Measurements from ENCODE around the gene MYO1D.

The MYO1D gene

DNA sequence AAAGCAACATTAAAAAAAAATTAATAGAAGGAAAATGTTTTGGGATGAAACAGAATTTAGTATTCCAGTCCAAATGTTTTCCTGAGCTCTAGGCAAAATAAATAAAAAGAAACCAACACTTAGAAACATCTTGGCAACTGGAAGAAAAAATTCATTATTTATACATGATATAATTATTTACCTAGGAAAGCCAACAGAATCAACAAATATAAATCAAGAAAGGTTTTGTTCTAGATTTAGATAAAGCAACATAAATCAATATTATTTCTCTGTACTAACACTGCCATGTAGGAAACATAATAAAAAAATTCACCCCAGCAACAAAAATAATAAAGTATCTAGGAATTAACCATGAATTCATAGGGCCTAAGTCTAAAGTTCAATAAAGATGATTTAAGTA is 167.4 kb downstream of the MYO1D start:
- peaks cover 13% of the 10 kb centered on the region for H3K36me3 Mint-ChIP-seq
- no peaks in the 10 kb centered on the region for H3K27me3 Mint-ChIP-seq
- no peaks in the 10 kb centered on the region for H3K9me3 Mint-ChIP-seq (ENCODE audit: low read depth)
- no peaks in the 10 kb centered on the region for H3K4me1 Mint-ChIP-seq (ENCODE audit: low read depth)
- H3K27ac Mint-ChIP-seq, result no peak overlapping the region
- H3K4me3 Mint-ChIP-seq, result no peak overlapping the region

DNA sequence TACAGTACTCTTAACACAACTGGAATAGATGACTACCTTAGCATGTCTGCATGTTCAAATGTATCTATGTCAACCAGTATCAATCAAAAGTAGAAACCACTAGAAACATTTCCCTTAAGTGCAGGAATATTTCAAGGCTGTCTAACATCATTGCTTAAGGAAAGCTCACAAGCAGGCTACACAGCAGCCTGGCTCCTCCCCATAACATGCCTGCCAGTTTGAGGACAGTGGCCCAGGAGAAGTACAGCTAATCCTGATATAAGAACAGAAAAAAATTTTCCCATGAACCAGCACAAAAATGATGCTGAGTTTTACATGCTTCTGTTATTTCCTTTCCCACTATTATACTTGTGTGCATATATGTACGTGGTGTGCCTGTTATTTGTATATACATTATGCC is 175.1 kb downstream of the MYO1D start:
- H3K4me1 Mint-ChIP-seq (ENCODE audit: low read depth), result no peaks in the 10 kb centered on the region
- H3K36me3 Mint-ChIP-seq, result peaks cover 1% of the 10 kb centered on the region
- H3K9me3 Mint-ChIP-seq (ENCODE audit: low read depth), result no peaks in the 10 kb centered on the region
- H3K4me3 Mint-ChIP-seq, result no peak overlapping the region
- H3K27me3 Mint-ChIP-seq, result no peaks in the 10 kb centered on the region
- H3K27ac Mint-ChIP-seq, result no peak overlapping the region

DNA sequence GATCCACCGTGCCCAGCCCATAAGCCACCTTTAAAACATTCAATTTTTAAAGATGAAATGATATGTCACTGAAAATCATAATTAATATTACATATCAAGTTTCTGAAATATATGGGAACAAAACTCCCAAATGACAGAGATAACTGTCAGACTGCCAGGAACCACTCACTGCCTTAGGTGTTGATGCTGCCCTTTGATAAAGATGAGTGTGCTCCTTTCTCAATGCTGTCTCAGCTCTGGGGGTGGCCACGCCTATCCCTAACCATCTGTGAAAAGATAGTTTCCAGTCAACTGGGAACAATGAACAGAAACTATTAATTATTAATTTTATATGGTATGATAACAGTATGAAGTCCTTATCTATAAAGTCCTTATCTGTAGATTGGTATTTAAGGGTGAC is 177.7 kb downstream of the MYO1D start:
- no peak overlapping the region for H3K27ac Mint-ChIP-seq
- no peaks in the 10 kb centered on the region for H3K4me1 Mint-ChIP-seq (ENCODE audit: low read depth)
- no peaks in the 10 kb centered on the region for H3K9me3 Mint-ChIP-seq (ENCODE audit: low read depth)
- H3K27me3 Mint-ChIP-seq, result no peaks in the 10 kb centered on the region
- H3K4me3 Mint-ChIP-seq, result no peak overlapping the region
- H3K36me3 Mint-ChIP-seq, result no peaks in the 10 kb centered on the region

DNA sequence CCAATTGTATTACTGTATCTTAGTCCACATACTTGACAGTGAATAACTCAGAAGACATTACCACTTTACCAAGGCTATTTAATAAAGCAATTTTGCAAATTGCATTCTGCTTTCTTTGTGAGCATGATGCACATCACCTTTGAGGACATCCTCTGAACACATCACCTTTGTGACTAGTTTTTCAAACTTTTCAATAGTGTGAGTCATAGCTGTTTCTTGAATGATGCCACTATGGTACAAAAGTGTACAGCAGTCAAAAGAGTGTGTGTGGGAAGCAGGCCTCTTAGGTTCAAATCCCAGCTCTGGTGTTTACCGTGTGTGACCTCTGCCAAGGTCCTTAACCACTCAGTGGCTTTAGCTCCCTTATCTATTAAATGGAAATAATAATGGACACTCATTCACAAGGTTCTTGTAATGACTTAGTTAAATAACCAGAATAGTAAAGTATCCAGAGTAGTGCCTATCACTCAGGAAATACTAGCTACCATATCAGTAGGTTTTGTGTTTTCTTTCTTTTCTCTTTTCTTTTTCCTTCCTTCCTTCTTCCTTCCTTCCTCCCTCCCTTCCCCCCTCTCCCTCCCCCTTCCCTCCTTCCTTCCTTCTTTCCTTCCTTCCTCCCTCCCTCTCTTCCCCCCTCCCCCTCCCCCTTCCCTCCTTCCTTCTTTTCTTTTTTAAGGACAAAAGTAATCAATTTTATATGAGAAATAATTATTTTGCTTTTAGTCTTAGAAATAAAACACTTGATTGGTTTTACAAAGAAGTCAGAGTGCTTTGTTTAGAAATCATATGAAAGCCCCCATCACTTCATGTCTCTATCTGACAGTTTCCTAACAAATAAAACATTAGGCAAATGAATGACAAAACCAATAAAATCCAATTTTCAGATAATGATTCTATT is 178.9 kb downstream of the MYO1D start:
- H3K27me3 Mint-ChIP-seq, result no peaks in the 10 kb centered on the region

DNA sequence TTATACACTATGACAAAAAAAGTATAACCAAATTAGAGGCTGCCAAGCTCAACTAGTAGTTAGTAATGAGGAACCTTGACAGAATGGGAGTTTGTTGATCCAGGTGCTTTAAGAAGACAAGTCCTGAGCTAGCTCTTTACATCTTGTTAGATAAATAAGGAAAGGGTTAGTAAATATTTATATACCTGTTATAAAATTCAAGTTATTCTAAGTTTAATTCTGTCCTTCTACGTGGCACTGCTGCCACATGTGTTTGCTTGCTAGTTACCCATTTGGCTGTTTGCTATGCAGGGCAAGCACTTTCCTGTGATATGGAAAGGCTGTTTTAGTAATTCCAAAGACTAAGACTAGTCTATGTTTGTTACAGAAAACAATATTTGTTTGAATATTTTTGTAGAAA is 180.5 kb downstream of the MYO1D start:
- Mint-ChIP-seq H3K4me3 (no peak overlapping the region), H3K36me3 (no peaks in the 10 kb centered on the region), H3K27me3 (no peaks in the 10 kb centered on the region), H3K4me1 (ENCODE audit: low read depth) (no peaks in the 10 kb centered on the region), H3K27ac (no peak overlapping the region), H3K9me3 (ENCODE audit: low read depth) (no peaks in the 10 kb centered on the region)

More for the DNA sequence above, 178.9 kb downstream of the MYO1D start:
- Mint-ChIP-seq H3K4me1 (ENCODE audit: low read depth) (no peaks in the 10 kb centered on the region), H3K36me3 (no peaks in the 10 kb centered on the region), H3K27ac (no peak overlapping the region), H3K9me3 (ENCODE audit: low read depth) (no peaks in the 10 kb centered on the region), H3K4me3 (no peak overlapping the region)

DNA sequence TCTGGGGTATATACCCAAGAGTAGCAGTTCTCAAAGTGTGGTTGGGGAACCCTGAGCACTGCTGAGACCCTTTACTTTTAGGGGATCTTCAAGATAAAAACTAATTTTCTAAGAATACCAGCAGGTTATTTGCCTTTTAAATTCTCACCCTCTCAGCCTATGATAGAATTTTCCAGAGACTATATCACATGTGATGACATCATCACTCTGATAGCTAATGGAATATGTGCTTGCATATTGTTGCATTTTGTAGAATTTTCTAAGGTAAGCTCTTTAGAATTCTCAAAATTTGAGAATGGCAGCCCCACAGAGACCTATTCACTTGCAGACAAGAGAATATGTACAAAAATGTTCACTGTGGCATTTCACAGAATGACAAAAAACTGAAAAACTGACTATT is 181.1 kb downstream of the MYO1D start:
- H3K36me3 Mint-ChIP-seq, result no peaks in the 10 kb centered on the region
- no peaks in the 10 kb centered on the region for H3K4me1 Mint-ChIP-seq (ENCODE audit: low read depth)
- no peak overlapping the region for H3K4me3 Mint-ChIP-seq
- H3K27me3 Mint-ChIP-seq, result no peaks in the 10 kb centered on the region
- H3K27ac Mint-ChIP-seq, result no peak overlapping the region
- no peaks in the 10 kb centered on the region for H3K9me3 Mint-ChIP-seq (ENCODE audit: low read depth)

DNA sequence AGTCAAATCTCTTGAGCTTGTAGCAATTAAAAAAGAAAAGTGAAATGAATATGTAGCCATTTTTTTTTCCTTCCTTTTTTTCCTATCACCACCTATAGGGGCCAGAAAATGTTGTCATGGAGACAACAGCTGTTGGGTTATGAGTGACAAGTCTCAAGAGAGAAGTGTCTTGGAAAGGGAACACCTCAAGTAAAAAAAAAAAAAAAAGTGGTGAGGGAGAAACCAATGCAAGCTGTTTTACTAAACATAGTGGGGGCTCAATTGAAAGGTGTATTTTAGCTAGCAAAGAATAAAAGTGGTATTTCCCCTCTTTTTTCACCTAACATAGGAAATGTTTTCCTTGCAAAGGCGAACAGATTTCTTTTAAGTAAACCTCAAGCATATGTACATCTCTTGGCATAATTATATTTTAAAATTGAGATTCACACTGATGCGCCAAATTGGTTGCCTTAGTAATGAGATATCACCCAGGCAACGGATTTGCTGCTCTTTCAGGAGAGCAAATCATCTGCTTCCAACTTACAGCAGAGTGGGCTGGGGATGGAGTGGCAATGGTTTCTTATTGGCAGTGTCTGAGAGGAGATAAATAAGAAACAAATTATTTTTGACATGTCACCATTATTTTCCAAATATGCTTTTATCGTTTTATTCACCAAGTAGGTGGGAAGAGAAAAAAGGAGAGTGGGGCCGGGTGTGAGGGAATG is 183.6 kb downstream of the MYO1D start:
- Mint-ChIP-seq H3K9me3 (ENCODE audit: low read depth) (no peaks in the 10 kb centered on the region), H3K4me3 (no peak overlapping the region), H3K27me3 (no peaks in the 10 kb centered on the region), H3K4me1 (ENCODE audit: low read depth) (no peaks in the 10 kb centered on the region), H3K36me3 (no peaks in the 10 kb centered on the region), H3K27ac (no peak overlapping the region)

DNA sequence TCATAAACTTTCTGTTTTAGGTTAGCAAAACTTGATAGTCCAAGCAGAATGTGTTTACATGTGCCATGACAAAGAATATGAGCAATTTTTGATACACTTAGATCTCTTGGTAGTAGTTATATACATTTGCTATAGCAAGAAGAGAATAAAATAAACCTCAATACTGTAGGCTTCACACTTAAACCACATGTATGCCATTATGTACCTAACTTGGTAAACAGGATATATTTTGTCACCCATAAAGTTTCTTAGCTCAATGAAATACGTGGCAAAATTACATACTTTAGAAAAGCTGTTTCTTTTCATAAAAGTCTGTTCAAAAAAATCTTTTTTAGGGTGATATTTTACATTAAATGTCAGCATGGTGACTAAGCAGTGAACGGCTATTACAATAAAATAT is 184.7 kb downstream of the MYO1D start:
- Mint-ChIP-seq H3K4me1 (ENCODE audit: low read depth) (no peaks in the 10 kb centered on the region), H3K27me3 (no peaks in the 10 kb centered on the region), H3K27ac (no peak overlapping the region), H3K4me3 (no peak overlapping the region), H3K36me3 (no peaks in the 10 kb centered on the region), H3K9me3 (ENCODE audit: low read depth) (no peaks in the 10 kb centered on the region)

DNA sequence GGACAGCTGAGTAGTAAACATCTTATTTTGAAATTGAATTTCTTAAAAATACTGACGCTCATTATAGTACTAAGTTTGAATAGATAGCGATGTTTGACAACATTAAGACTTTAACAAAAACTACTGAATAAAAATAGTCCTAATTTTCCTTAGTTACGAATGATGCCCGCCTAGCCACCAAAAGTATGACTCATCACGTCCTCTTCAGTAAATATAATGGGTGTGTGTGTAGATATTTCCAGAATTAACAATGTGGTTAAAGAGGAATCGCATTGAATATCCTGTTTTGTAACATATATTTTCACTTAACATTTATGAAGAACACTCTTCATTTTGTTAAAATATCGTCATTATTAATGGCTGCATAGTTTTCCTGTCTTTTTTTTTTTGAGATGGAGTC is 187.6 kb downstream of the MYO1D start:
- no peaks in the 10 kb centered on the region for H3K4me1 Mint-ChIP-seq (ENCODE audit: low read depth)
- no peaks in the 10 kb centered on the region for H3K9me3 Mint-ChIP-seq (ENCODE audit: low read depth)
- no peak overlapping the region for H3K4me3 Mint-ChIP-seq
- no peak overlapping the region for H3K27ac Mint-ChIP-seq
- no peaks in the 10 kb centered on the region for H3K27me3 Mint-ChIP-seq
- peaks cover 9% of the 10 kb centered on the region for H3K36me3 Mint-ChIP-seq

DNA sequence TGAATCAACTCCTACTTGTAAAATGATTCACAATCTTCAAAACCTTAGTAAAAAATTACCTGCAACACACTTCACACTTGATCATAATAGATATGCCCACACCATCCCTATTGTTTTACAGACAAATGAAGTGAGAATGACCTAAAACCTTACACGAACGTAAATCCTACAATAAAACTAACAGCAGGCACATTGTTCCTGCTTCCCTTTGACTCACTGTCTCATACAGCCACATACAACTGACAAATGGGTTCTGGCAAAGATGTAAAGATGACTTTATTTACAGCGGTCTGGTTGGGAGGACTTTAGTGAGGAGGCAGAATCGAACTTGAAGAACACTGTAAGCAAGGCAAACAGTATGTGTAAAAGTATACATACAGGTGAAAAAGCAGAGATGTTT is 188.7 kb downstream of the MYO1D start:
- no peaks in the 10 kb centered on the region for H3K27me3 Mint-ChIP-seq
- no peaks in the 10 kb centered on the region for H3K9me3 Mint-ChIP-seq (ENCODE audit: low read depth)
- no peak overlapping the region for H3K27ac Mint-ChIP-seq
- H3K4me3 Mint-ChIP-seq, result no peak overlapping the region
- peaks cover 10% of the 10 kb centered on the region for H3K36me3 Mint-ChIP-seq
- H3K4me1 Mint-ChIP-seq (ENCODE audit: low read depth), result no peaks in the 10 kb centered on the region

DNA sequence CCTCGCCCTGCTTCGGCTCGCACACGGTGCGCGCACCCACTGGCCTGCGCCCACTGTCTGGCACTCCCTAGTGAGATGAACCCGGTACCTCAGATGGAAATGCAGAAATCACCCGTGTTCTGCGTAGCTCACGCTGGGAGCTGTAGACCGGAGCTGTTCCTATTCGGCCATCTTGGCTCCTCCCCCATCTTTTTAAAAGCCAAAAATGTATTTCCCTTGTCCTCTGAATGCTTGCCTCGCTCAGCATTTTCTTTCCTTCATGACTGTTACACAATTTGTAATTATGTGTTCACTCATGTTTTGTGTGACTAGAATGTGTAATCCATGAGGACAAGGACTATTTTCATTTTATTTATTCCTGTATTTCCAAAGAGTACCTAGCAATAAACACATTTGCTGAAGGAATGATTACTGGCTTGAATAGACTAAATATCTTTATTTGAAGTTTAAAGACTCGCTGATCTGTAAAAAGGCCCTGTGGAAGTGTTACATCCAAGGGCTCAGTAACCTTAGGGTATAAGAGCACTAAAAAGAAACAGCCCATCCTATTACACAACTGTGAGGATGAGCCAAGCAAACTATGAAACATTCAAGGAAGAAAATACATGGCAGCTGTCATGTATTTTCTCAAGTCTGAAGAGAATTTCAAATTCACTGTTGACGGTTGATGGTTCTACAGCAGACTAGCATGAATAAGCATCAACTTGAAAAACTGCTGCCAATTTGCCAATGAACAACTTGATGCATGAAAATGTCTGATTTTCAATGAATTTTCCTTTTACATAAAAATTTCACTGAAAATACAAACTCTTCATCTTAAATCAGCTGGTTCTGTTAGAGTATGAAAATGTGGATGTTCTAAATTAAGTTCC is 192.6 kb downstream of the MYO1D start:
- no peaks in the 10 kb centered on the region for H3K9me3 Mint-ChIP-seq (ENCODE audit: low read depth)
- no peak overlapping the region for H3K4me3 Mint-ChIP-seq
- no peaks in the 10 kb centered on the region for H3K4me1 Mint-ChIP-seq (ENCODE audit: low read depth)
- no peak overlapping the region for H3K27ac Mint-ChIP-seq
- peaks cover 10% of the 10 kb centered on the region for H3K36me3 Mint-ChIP-seq
- no peaks in the 10 kb centered on the region for H3K27me3 Mint-ChIP-seq

DNA sequence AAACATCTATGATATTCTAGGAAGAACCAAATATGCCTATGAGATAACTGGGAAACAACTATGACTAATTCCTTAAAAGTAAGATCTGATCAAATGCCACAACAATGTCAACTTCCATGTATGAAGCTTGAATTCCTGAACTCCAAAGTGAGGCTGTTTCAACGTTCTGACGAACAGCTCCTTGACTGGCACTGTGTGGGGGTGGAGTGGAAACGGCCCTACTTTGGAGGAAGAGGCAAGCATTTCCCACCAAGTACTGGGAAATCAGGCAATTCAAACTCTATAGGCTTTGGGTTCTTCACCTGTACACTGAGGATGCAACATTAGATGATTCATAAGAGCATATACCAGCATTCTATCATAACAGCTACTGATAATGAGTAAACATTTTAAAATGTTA is 203.0 kb downstream of the MYO1D start:
- no peak overlapping the region for H3K4me3 Mint-ChIP-seq
- H3K9me3 Mint-ChIP-seq (ENCODE audit: low read depth), result no peaks in the 10 kb centered on the region
- no peaks in the 10 kb centered on the region for H3K27me3 Mint-ChIP-seq
- H3K4me1 Mint-ChIP-seq (ENCODE audit: low read depth), result no peaks in the 10 kb centered on the region
- H3K27ac Mint-ChIP-seq, result no peak overlapping the region
- no peaks in the 10 kb centered on the region for H3K36me3 Mint-ChIP-seq

DNA sequence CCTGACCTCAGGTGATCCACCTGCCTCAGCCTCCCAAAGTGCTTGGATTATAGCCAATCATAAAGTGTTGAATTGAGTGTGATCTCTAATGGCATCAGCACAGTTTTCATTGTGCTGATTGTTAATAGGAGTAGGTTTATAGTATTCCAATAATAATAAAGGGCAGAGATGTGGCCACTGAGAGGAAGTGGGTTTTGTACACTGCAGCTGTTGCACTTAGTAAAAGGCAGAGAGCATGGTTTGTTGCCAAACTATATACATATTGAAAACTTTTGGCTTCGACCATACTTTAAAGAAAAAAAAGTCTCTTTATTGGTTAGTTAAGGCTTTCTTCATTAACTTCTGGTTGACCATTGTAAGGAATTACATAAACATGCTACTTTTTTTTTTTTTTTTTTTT is 204.2 kb downstream of the MYO1D start:
- H3K4me3 Mint-ChIP-seq, result no peak overlapping the region
- no peaks in the 10 kb centered on the region for H3K27me3 Mint-ChIP-seq
- H3K27ac Mint-ChIP-seq, result no peak overlapping the region
- H3K36me3 Mint-ChIP-seq, result no peaks in the 10 kb centered on the region
- no peaks in the 10 kb centered on the region for H3K9me3 Mint-ChIP-seq (ENCODE audit: low read depth)
- no peaks in the 10 kb centered on the region for H3K4me1 Mint-ChIP-seq (ENCODE audit: low read depth)

DNA sequence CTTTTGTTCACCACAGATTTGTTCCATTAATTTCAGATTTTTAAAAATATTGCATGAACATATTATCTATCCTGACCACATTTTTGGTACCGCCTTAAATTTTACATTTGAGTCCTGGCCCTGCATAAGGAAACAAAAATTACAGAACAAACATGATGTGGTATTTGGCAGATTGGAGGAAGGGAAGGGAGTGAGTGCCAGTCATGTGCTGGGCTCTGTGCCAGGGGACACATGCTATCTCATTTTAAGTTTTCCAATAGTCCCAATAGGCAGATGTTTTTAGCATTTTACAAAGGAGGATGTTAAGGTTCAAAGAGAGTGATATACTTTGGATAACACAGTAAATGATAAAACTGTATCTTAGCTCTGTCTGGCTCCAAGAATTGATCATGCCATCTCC is 205.0 kb downstream of the MYO1D start:
- no peaks in the 10 kb centered on the region for H3K9me3 Mint-ChIP-seq (ENCODE audit: low read depth)
- no peak overlapping the region for H3K27ac Mint-ChIP-seq
- H3K36me3 Mint-ChIP-seq, result no peaks in the 10 kb centered on the region
- no peaks in the 10 kb centered on the region for H3K27me3 Mint-ChIP-seq
- H3K4me1 Mint-ChIP-seq (ENCODE audit: low read depth), result no peaks in the 10 kb centered on the region
- H3K4me3 Mint-ChIP-seq, result no peak overlapping the region

All from activated naive CD8-positive, alpha-beta T cell (primary cell).